Trophoblast cell (in vitro differentiated cells and primary cell): Measurements from ENCODE around the gene IRF8.

ENCODE experiments used
- DNase-seq, 2 donors: peaks; one replicate each; pipeline ENCODE4 v3.0.0-alpha.2; 2016
- H2AFZ ChIP-seq: 2 replicates; pipeline ENCODE4 v1.6.1; 2013; ENCODE audit warnings: low read length, moderate library complexity, mild to moderate bottlenecking; ENCODE audit not compliant: insufficient read depth, poor library complexity
- H2AK5ac ChIP-seq: 2 replicates; pipeline ENCODE4 v1.6.1; 2013; ENCODE audit warnings: mild to moderate bottlenecking, low read length
- H2BK120ac ChIP-seq: 2 replicates; pipeline ENCODE4 v1.6.1; 2013; ENCODE audit warnings: low read length, mild to moderate bottlenecking, moderate library complexity; ENCODE audit not compliant: insufficient read depth, poor library complexity
- H2BK12ac ChIP-seq: 2 replicates; pipeline ENCODE4 v1.6.1; 2013; ENCODE audit warnings: mild to moderate bottlenecking, low read length, moderate library complexity
- H2BK5ac ChIP-seq: 2 replicates; pipeline ENCODE4 v1.6.1; 2013; ENCODE audit warnings: low read length, low read depth, moderate library complexity, mild to moderate bottlenecking; ENCODE audit not compliant: poor library complexity
- H3K14ac ChIP-seq: 2 replicates; pipeline ENCODE4 v1.6.1; 2013; ENCODE audit warnings: mild to moderate bottlenecking, low read length
- H3K18ac ChIP-seq: 2 replicates; pipeline ENCODE4 v1.6.1; 2013; ENCODE audit warnings: mild to moderate bottlenecking, low read length
- H3K23ac ChIP-seq: 2 replicates; pipeline ENCODE4 v1.6.1; 2013; ENCODE audit warnings: low read length
- H3K27ac ChIP-seq: 2 replicates; pipeline ENCODE4 v1.5.1; 2013; ENCODE audit warnings: low read depth, mild to moderate bottlenecking, inconsistent platforms, low read length, moderate library complexity
- H3K27me3 ChIP-seq: 2 replicates; pipeline ENCODE4 v1.6.1; 2013; ENCODE audit warnings: inconsistent platforms, mild to moderate bottlenecking, low read length, moderate library complexity; ENCODE audit not compliant: insufficient read depth
- H3K36me3 ChIP-seq, 2 experiments: 1 replicate in 1 of 2; 2 replicates in 1 of 2; pipeline ENCODE4 v1.6.1; 2013; ENCODE audit warnings: low read length in 2 of 2, mild to moderate bottlenecking in 2 of 2, moderate library complexity in 1 of 2; ENCODE audit not compliant: insufficient read depth in 2 of 2, control insufficient read depth in 1 of 2
- H3K4ac ChIP-seq: 2 replicates; pipeline ENCODE4 v1.6.1; 2013; ENCODE audit warnings: low read depth, mild to moderate bottlenecking, low read length, moderate library complexity
- H3K4me1 ChIP-seq, 2 experiments: 1 replicate in 1 of 2; 2 replicates in 1 of 2; pipeline ENCODE4 v1.6.1; 2013; ENCODE audit warnings: low read length in 2 of 2, mild to moderate bottlenecking in 2 of 2, moderate library complexity in 1 of 2; ENCODE audit not compliant: insufficient read depth in 2 of 2, control insufficient read depth in 1 of 2
- H3K4me2 ChIP-seq: 2 replicates; pipeline ENCODE4 v1.6.1; 2013; ENCODE audit warnings: inconsistent platforms, mild to moderate bottlenecking, low read length, moderate library complexity
- H3K4me3 ChIP-seq: 2 replicates; pipeline ENCODE4 v1.5.1; 2013; ENCODE audit warnings: mild to moderate bottlenecking, low read depth, low read length, inconsistent platforms
- H3K79me1 ChIP-seq: one replicate; pipeline ENCODE4 v1.6.1; 2013; ENCODE audit warnings: low read length
- H3K79me2 ChIP-seq: 2 replicates; pipeline ENCODE4 v1.6.1; 2013; ENCODE audit warnings: low read length, mild to moderate bottlenecking; ENCODE audit not compliant: control insufficient read depth, insufficient read depth, poor library complexity
- H3K9ac ChIP-seq: 2 replicates; pipeline ENCODE4 v1.6.1; 2013; ENCODE audit warnings: mild to moderate bottlenecking, low read length
- H3K9me3 ChIP-seq: 2 replicates; pipeline ENCODE4 v1.6.1; 2013; ENCODE audit warnings: low read depth, mild to moderate bottlenecking, control low read depth, inconsistent platforms, low read length; ENCODE audit not compliant: insufficient read depth
- H4K12ac ChIP-seq: 2 replicates; pipeline ENCODE4 v1.6.1; 2013; ENCODE audit warnings: low read depth, mild to moderate bottlenecking, low read length, moderate library complexity
- H4K8ac ChIP-seq: 2 replicates; pipeline ENCODE4 v1.6.1; 2013; ENCODE audit warnings: low read depth, mild to moderate bottlenecking, low read length, moderate library complexity
- H4K91ac ChIP-seq: one replicate; pipeline ENCODE4 v1.6.1; 2013; ENCODE audit warnings: low read depth, mild to moderate bottlenecking, low read length, moderate library complexity
- WGBS: extraction: QIAGEN DNeasy Blood & Tissue Kit; methylation state at CpG from one replicate; pipeline ENCODE4 v1.1.7; 2013; ENCODE audit warnings: missing lambda C conversion rate; ENCODE audit not compliant: insufficient read length, insufficient coverage; ENCODE audit errors: extremely low coverage; 5-methylcytosine and 5-hydroxymethylcytosine counted together

The IRF8 gene

GRCh38 chr16:85944572-85945423 is 45.8 kb downstream of the IRF8 start:
- no peak for DNase-seq

GRCh38 chr16:85945424-85945751 is 46.4 kb downstream of the IRF8 start:
- Histone ChIP-seq H3K27me3 (no peaks in the 10 kb centered on the region), H2BK5ac (no peak overlapping the region), H4K8ac (no peak overlapping the region), H4K12ac (no peak overlapping the region), H3K9ac (no peak overlapping the region), H3K79me2 (no peaks in the 10 kb centered on the region), H3K27ac (no peak overlapping the region), H3K4me2 (no peak overlapping the region), H3K9me3 (peaks cover under 1% of the 10 kb centered on the region), H4K91ac (no peak overlapping the region), H3K18ac (no peak overlapping the region), H3K4ac (no peak overlapping the region), H3K4me1 (peaks cover 6 to 10% of the 10 kb centered on the region in 2 experiments), H2AK5ac (no peak overlapping the region), H3K79me1 (peaks cover 6% of the 10 kb centered on the region), H2BK120ac (no peak overlapping the region), H3K36me3 (no peaks in the 10 kb centered on the region), H3K4me3 (no peak overlapping the region), H2BK12ac (no peak overlapping the region), H3K23ac (no peak overlapping the region), H3K14ac (no peak overlapping the region), H2AFZ (no peak overlapping the region)
- no CpG with 5 or more reads among the region's 11 CpGs for WGBS
- no peak for DNase-seq

More at GRCh38 chr16:85944572-85945423, 45.8 kb downstream of the IRF8 start:
- H3K4me1 ChIP-seq, result peaks cover 0 to 4% of the 10 kb centered on the region in 2 experiments
- no peak overlapping the region for H3K23ac ChIP-seq
- no peak overlapping the region for H4K91ac ChIP-seq
- peaks cover 3% of the 10 kb centered on the region for H3K9me3 ChIP-seq
- H3K4me2 ChIP-seq, result no peak overlapping the region
- H3K27ac ChIP-seq, result no peak overlapping the region
- H2BK120ac ChIP-seq, result no peak overlapping the region
- H3K18ac ChIP-seq, result no peak overlapping the region
- H2BK5ac ChIP-seq, result no peak overlapping the region
- no peaks in the 10 kb centered on the region for H3K79me2 ChIP-seq
- no peak overlapping the region for H4K8ac ChIP-seq
- H3K4me3 ChIP-seq, result no peak overlapping the region
- H3K9ac ChIP-seq, result no peak overlapping the region
- H2AK5ac ChIP-seq, result no peak overlapping the region
- peaks cover under 1% of the 10 kb centered on the region for H3K79me1 ChIP-seq
- no CpG with 5 or more reads among the region's 7 CpGs for WGBS
- no peaks in the 10 kb centered on the region for H3K27me3 ChIP-seq
- no peaks in the 10 kb centered on the region for H3K36me3 ChIP-seq
- H3K14ac ChIP-seq, result no peak overlapping the region
- H2AFZ ChIP-seq, result no peak overlapping the region
- no peak overlapping the region for H4K12ac ChIP-seq
- H3K4ac ChIP-seq, result no peak overlapping the region
- no peak overlapping the region for H2BK12ac ChIP-seq

- peak overlapping the region; percentile 5 for H2AK5ac ChIP-seq
- no peak overlapping the region for H2AFZ ChIP-seq
- no peak overlapping the region for H3K4ac ChIP-seq
- no peaks in the 10 kb centered on the region for H3K79me2 ChIP-seq
- H3K18ac ChIP-seq, result no peak overlapping the region
- WGBS, result no CpG with 5 or more reads among the region's 13 CpGs
- H3K23ac ChIP-seq, result no peak overlapping the region
- H4K12ac ChIP-seq, result no peak overlapping the region
- H3K27ac ChIP-seq, result no peak overlapping the region
- no peaks in the 10 kb centered on the region for H3K9me3 ChIP-seq
- no peak overlapping the region for H3K9ac ChIP-seq
- H2BK5ac ChIP-seq, result no peak overlapping the region
- H4K91ac ChIP-seq, result no peak overlapping the region
- DNase-seq, result no peak
- no peaks in the 10 kb centered on the region for H3K27me3 ChIP-seq
- H2BK120ac ChIP-seq, result no peak overlapping the region
- H3K4me1 ChIP-seq, result peaks cover 13 to 15% of the 10 kb centered on the region in 2 experiments
- no peak overlapping the region for H3K4me3 ChIP-seq
- no peak overlapping the region for H3K14ac ChIP-seq
- H3K4me2 ChIP-seq, result no peak overlapping the region
- H3K36me3 ChIP-seq, result no peaks in the 10 kb centered on the region
- no peak overlapping the region for H2BK12ac ChIP-seq
- no peak overlapping the region for H4K8ac ChIP-seq
- H3K79me1 ChIP-seq, result peaks cover 10% of the 10 kb centered on the region
These were observed 47.7 kb downstream of the IRF8 start for GRCh38 chr16:85946541-85947124.

GRCh38 chr16:85947230-85948137 is 48.5 kb downstream of the IRF8 start:
- Histone ChIP-seq H3K36me3 (no peaks in the 10 kb centered on the region), H3K27me3 (no peaks in the 10 kb centered on the region), H2BK12ac (peak overlapping the region; percentile 15), H3K9me3 (no peaks in the 10 kb centered on the region), H3K4me1 (peaks cover 13 to 16% of the 10 kb centered on the region in 2 experiments), H3K27ac (no peak overlapping the region), H3K4ac (no peak overlapping the region), H2AFZ (no peak overlapping the region), H3K4me3 (no peak overlapping the region), H3K4me2 (no peak overlapping the region), H4K12ac (no peak overlapping the region), H3K79me2 (no peaks in the 10 kb centered on the region), H4K91ac (no peak overlapping the region), H4K8ac (no peak overlapping the region), H3K14ac (peak overlapping the region; percentile 0), H2BK5ac (no peak overlapping the region), H3K18ac (no peak overlapping the region), H3K9ac (no peak overlapping the region), H3K79me1 (peaks cover 10% of the 10 kb centered on the region), H2AK5ac (peak overlapping the region; percentile 11), H2BK120ac (no peak overlapping the region), H3K23ac (no peak overlapping the region)
- no CpG with 5 or more reads among the region's 32 CpGs for WGBS
- DNase-seq, result no peak
